GM12891 (cell line): ENCODE results near the gene PLEKHD1.
"Not testable (repeated sequence)": the region's sequence is repeated elsewhere in the genome, so short reads cannot be mapped to it uniquely, and the experiment has no call there.

ENCODE experiments used
- DNase-seq: peaks from one replicate; pipeline ENCODE4 v3.0.0; 2011; ENCODE audit warnings: low spot score; ENCODE audit not compliant: insufficient read length
- FAIRE-seq: peaks from 2 replicates; lab custom pipeline; 2011; peaks lifted over from hg19 to GRCh38; lab: Jason Lieb, UNC
- PAX5 ChIP-seq: IDR thresholded peaks from 2 replicates; pipeline ENCODE4 v1.6.1; 2011; ENCODE audit warnings: low read length, moderate library complexity, mild to moderate bottlenecking; ENCODE audit not compliant: insufficient read depth, severe bottlenecking
- POLR2A ChIP-seq: IDR thresholded peaks from 2 replicates; pipeline ENCODE4 v1.6.1; 2011; ENCODE audit warnings: low read depth, low read length, control low read depth
- POLR2AphosphoS5 ChIP-seq: IDR thresholded peaks from 2 replicates; pipeline ENCODE4 v1.6.1; 2011; ENCODE audit warnings: low read depth, low read length, control low read depth
- POU2F2 ChIP-seq: IDR thresholded peaks from 2 replicates; pipeline ENCODE4 v1.6.1; 2011; ENCODE audit warnings: low read depth, mild to moderate bottlenecking, control low read depth, low read length, moderate library complexity
- SPI1 ChIP-seq: IDR thresholded peaks from 2 replicates; pipeline ENCODE4 v1.6.1; 2011; ENCODE audit warnings: low read depth, low read length, control low read depth
- TAF1 ChIP-seq: IDR thresholded peaks from 2 replicates; pipeline ENCODE4 v1.6.1; 2011; ENCODE audit warnings: low read depth, low read length, control low read depth

PLEKHD1 gene

DNA sequence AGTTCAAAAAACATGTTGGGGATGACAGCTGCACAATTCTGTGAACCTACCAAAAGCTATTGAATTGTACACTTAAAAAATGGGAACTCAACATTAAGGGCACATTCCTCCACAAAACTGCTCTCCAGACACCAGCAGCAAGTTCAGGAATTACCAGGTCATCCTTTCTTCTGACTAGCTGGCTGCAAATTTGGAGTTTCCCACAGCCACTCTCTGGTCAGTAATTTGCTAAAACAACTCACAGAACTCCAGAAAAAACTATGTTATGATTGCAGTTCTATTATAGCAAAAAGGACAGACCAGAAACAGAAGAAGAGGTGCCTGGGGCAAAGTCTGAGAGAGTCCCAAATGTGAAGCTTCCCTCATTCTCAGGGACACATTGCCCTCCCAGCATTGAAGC lies 20.1 kb upstream of the PLEKHD1 start:
- no peak for FAIRE-seq
- TF ChIP-seq SPI1 (no peak), POU2F2 (no peak), PAX5 (no peak), POLR2AphosphoS5 (no peak), POLR2A (no peak), TAF1 (no peak)
- no peak for DNase-seq

DNA sequence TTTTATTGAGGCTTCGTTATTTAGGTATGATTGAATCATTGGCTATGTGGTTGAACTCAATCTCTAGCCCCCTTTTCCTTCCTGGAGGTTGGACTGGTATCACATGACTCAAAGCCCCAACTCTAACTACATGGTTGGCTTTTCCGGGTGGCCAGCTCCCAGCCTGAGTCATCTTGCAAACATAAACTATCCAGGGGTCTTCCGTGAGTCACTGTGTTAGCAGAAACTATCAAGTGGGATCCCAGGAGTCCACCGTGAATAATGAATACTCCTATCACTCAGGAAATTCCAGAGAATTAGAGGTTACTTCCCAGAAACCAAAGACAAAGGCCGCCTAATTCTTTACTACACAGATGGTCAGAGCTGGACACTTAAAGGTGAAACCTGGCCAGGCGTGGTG lies 19.7 kb upstream of the PLEKHD1 start:
- FAIRE-seq = no peak
- DNase-seq = no peak
- TF ChIP-seq PAX5 = no peak

DNA sequence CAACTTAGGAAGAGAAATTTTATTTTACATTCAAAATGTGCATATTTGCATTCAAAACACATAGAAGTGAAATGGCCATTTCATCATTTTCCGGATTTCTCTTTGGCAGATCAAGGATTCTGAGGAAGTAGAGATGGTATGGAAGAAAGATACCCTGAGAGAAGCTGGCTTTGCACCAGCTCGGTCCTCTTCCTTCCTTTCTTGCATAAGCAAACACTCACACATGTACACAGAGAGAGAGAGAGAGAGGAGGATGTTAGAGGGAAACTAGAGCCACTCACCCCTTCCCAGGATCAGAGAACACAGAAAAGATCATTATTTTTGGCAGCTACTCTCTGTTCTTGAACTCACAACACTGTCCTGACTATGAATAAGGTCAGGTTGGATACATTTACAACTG lies 15.6 kb upstream of the PLEKHD1 start:
- FAIRE-seq (no peak), DNase-seq (no peak)
- TF ChIP-seq PAX5 (no peak), POLR2A (no peak)

DNA sequence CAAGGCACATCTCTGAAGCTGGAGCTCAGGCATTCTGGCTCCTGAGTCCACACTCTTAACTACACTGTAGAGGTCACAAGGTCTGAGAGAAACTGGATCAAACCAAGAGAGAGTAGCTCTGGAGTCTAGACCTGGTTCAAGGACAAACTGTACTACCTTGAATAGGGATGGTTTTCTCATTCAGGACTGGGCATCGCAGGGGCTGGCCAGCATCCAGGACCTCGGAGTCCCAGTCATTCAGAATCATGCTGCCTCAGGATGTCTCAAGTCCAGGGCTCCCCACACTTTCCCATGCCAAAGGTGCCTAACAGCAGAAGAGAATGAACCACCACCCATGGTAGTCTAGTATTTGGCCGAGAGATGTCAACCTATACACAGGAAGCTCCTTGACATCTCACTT lies 13.1 kb upstream of the PLEKHD1 start:
- no peak for DNase-seq
- TF ChIP-seq TAF1 (no peak), POU2F2 (no peak), SPI1 (no peak), PAX5 (no peak)
- no peak for FAIRE-seq

DNA sequence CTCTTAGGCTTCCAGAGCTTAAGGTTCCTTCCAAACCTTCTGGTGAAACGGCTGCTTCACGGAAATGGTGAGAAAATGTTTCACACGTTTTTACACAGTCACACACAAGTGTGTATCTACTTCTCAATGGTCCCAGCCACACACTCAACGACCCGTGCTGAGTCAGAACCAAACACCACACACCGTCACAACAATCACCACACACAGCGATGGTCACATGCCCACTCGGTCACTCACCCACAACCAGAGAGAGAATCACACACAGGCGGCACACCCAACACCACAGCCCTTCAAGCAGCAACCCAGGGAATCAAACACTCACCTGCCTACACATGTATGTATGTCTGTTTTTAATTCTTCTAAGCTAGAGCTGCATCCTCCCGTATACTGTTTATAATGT lies 12.6 kb upstream of the PLEKHD1 start:
- FAIRE-seq (peak; percentile 47), DNase-seq (no peak)
- no peak for TF ChIP-seq POLR2A
- no peak for TF ChIP-seq SPI1
- no peak for TF ChIP-seq POU2F2
- no peak for TF ChIP-seq PAX5
- TF ChIP-seq POLR2AphosphoS5 = no peak
- TF ChIP-seq TAF1 = no peak

DNA sequence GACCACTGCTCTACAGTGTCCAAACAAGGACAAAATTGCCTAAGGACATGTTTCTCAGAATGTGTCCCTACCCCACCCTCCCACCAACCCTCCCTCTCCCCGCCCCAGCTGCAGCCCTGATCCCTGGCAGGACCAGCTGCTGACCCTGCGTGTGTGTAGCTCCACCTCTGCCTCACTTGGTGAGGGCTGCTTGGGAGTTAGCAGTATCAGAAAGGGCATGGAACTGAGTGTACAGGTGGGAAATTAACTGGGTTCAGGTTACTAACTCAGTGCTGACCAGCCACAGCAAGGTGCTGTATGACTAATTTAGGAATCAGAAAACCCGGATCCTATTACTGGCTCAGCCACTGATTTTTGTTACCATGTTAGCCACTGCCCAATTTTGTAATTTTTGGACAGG lies 11.3 kb upstream of the PLEKHD1 start:
- TF ChIP-seq PAX5 (no peak), POLR2A (no peak), POLR2AphosphoS5 (no peak), POU2F2 (no peak), TAF1 (no peak), SPI1 (no peak)
- FAIRE-seq = no peak

DNA sequence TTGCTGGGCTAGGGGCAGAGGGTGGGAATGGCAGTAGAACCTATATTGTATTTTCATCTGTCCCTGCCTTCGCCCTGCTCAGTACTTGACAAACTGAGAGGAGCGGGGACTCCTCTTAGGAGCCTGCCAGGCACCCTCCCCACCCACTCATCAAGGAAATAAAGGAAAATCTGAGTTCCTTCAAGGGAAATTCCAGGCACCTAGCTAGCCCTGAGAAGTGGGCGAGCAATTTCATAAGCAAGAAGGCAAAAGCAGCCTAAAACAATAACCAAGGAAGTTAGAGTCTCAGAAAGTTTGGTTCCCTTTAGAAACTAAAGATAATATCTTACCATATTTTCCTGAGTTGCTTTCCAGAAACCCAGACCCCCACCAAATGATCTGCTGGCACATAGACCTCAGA lies 10.6 kb upstream of the PLEKHD1 start:
- TF ChIP-seq PAX5 = no peak
- no peak for FAIRE-seq
- DNase-seq = no peak

More for the DNA sequence above, 11.3 kb upstream of the PLEKHD1 start:
- no peak for DNase-seq

DNA sequence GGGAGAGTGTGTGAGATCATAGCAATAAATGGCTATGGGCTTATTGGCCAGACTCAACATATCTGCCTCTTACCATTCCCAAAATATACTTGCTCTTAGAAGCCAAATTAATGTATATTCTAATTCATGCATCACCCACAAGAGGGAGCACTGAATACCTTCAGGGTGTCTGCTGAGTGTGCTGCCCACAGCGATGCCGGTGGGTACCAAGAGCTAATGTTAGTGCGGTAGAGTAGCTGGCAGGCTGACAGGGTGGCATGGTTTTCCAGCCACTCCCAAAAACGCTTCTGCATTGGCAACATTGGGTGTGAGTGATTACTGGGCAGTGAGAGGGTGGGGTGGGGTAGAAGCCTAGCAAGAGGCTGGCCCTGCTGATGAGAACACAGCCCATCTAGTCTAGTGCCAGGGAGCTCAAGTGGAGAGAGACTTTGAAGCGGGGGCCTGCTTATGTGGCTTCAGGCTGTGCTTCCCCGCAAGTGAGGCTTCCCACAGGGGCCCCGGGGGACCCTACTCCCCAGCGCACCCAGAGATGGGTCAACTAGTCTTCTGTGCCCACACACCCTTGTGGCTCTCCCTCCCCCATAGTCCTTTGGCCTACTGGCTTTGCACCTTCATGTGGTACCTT lies 9.2 kb upstream of the PLEKHD1 start:
- TF ChIP-seq POU2F2 = peak; percentile 49; the same call in 1 of the 2 replicates
- TF ChIP-seq TAF1 = no peak
- FAIRE-seq = peak; percentile 40
- no peak for DNase-seq

DNA sequence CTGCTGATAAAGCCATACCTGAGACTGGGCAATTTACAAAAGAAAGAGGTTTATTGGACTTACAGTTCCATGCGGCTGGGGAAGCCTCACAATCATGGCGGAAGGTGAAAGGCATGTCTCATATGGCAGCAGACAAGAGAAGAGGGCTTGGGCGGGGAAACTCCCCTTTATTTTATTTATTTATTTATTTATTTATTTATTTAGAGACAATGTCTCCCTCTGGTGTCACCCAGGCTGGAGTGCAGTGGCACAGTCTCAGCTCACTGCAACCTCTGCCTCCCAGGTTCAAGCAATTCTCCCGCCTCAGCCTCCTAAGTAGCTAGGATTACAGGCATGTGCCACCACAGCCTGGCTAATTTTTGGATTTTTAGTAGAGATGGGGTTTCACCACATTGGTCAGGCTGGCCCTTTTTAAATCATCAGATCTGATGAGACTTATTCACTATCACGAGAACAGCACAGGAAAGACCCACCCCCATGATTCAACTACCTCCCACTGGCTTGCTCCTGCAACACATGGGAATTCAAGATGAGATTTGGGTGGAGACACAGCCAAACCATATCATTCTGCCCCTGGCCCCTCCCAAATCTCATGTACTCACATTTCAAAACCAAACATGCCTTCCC lies 7.6 kb upstream of the PLEKHD1 start:
- not testable (repeated sequence) for DNase-seq, FAIRE-seq

DNA sequence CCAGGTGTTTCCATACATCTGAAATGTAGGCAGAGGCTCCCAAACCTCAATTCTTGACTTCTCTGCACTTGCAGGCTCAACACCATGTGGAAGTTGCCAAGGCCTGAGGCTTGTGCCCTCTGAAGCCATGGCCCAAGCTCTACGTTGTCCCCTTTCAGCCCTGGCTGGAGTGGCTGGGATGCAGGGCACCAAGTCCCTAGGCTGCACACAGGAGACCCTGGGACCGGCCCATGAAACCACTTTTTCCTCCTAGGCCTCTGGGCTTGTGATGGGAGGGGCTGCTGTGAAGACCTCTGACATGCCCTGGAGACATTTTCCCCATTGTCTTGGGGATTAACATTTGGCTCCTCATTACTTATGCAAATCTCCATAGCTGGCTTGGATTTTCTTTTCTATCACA lies 6.5 kb upstream of the PLEKHD1 start:
- not testable (repeated sequence) for FAIRE-seq

DNA sequence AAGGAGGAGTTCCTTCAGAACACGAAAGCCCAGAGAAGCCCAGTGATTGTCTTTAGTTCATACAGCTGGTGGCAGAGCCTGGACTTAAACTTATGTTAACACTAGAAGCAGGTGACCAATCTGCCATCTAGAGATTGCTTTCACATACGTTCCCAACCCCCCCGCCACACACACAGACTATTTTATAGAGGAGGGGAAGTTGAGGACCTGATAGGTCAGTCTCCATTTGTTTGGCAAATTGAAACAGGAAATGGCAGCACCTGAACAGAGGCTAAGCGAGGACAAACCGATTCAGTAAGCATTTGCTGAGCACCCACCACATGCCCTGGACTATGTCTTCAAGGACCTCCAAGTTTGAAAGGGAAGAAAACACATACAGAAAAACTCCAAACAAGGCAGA lies 4.8 kb upstream of the PLEKHD1 start:
- FAIRE-seq (no peak), DNase-seq (no peak)
- TF ChIP-seq PAX5 = no peak
- TF ChIP-seq POLR2A = no peak
- TF ChIP-seq POLR2AphosphoS5 = no peak
- no peak for TF ChIP-seq TAF1
- TF ChIP-seq POU2F2 = no peak
- TF ChIP-seq SPI1 = no peak

More for the DNA sequence above, 6.5 kb upstream of the PLEKHD1 start:
- DNase-seq = not testable (repeated sequence)

DNA sequence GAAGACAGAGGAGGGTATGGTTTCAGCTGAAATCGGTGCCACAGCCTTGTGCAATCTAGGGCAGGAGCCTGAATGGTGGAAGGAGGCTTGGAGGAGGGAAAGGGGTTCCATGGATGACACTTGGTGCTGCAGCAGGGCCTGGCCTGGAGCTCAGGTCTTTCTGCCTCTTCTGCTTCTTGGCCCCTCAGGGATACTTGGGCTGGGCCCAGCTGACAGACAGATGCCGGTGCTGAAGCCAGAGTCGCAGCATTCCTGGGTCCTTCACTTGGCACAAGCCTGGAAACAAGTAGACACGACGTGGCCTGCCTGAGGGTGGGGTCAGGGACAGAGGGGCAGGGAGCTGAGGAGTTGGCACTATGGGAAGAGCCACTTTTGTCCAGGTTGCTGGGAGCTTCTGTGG lies 4.4 kb upstream of the PLEKHD1 start:
- DNase-seq = no peak
- TF ChIP-seq PAX5 = no peak
- TF ChIP-seq TAF1 = no peak
- TF ChIP-seq POU2F2 = no peak
- TF ChIP-seq SPI1 = no peak
- TF ChIP-seq POLR2AphosphoS5 = no peak
- no peak for TF ChIP-seq POLR2A
- no peak for FAIRE-seq
